GM18511 (cell line): ENCODE measurements around the gene OGFR.
A peak's percentile ranks its signal among the peaks of the same experiment; 100 is the strongest.
"Not testable (repeated sequence)": the region's sequence is repeated elsewhere in the genome, so short reads cannot be mapped to it uniquely, and the experiment has no call there.

Source experiments
- ATAC-seq: cut with Tn5 transposase; IDR thresholded peaks from one replicate; pipeline ENCODE4 v1.9.1; 2021; ENCODE audit warnings: mild to moderate bottlenecking, moderate library complexity; ENCODE audit not compliant: unreplicated experiment

OGFR gene

GRCh38 chr20:62836967-62837490, 32.4 kb downstream of the OGFR start:
- no peak for ATAC-seq

- peak; percentile 22 for ATAC-seq
Observed at GRCh38 chr20:62837790-62838127, 33.1 kb downstream of the OGFR start.

- peak; percentile 94 for ATAC-seq
Observed at GRCh38 chr20:62838128-62838891, 33.7 kb downstream of the OGFR start.

GRCh38 chr20:62839261-62839660, 34.6 kb downstream of the OGFR start:
- ATAC-seq = no peak

- ATAC-seq = no peak
Observed at GRCh38 chr20:62839816-62840215, 35.2 kb downstream of the OGFR start.

GRCh38 chr20:62840244-62841197, 35.9 kb downstream of the OGFR start:
- ATAC-seq = no peak

- ATAC-seq = no peak
Observed at GRCh38 chr20:62841705-62842212, 37.1 kb downstream of the OGFR start.

- ATAC-seq = no peak
Observed at GRCh38 chr20:62843656-62844055, 39.0 kb downstream of the OGFR start.

- ATAC-seq = no peak
Observed at GRCh38 chr20:62844182-62844581, 39.5 kb downstream of the OGFR start.

- ATAC-seq = no peak
Observed at GRCh38 chr20:62845416-62846160, 41.0 kb downstream of the OGFR start.

GRCh38 chr20:62846166-62846890, 41.7 kb downstream of the OGFR start:
- no peak for ATAC-seq

GRCh38 chr20:62848917-62849316, 44.3 kb downstream of the OGFR start:
- not testable (repeated sequence) for ATAC-seq

- no peak for ATAC-seq
Observed at GRCh38 chr20:62849431-62849830, 44.8 kb downstream of the OGFR start.

GRCh38 chr20:62850333-62850974, 45.8 kb downstream of the OGFR start:
- ATAC-seq = no peak

GRCh38 chr20:62852196-62852595, 47.6 kb downstream of the OGFR start:
- no peak for ATAC-seq

GRCh38 chr20:62852841-62853240, 48.2 kb downstream of the OGFR start:
- ATAC-seq = no peak

GRCh38 chr20:62853304-62853703, 48.7 kb downstream of the OGFR start:
- ATAC-seq = not testable (repeated sequence)

- no peak for ATAC-seq
Observed at GRCh38 chr20:62854121-62854520, 49.5 kb downstream of the OGFR start.

- no peak for ATAC-seq
Observed at GRCh38 chr20:62855120-62855519, 50.5 kb downstream of the OGFR start.
